CD4-positive, alpha-beta T cell treated with Interleukin-21 for 1 hour (primary cell): ENCODE measurements around the gene C19orf38.
"Not testable (repeated sequence)": the region's sequence is repeated elsewhere in the genome, so short reads cannot be mapped to it uniquely, and the experiment has no call there.

Experiments
- DNase-seq: peaks from one replicate; pipeline ENCODE4 v3.0.0-alpha.2; 2020

C19orf38 gene

GRCh38 chr19:10852941-10853340 is 4.7 kb downstream of the C19orf38 start:
- DNase-seq = no peak

- no peak for DNase-seq
Observed at GRCh38 chr19:10854350-10855089, 6.3 kb downstream of the C19orf38 start.

GRCh38 chr19:10855879-10856522 is 7.8 kb downstream of the C19orf38 start:
- peak; percentile 35 for DNase-seq

- not testable (repeated sequence) for DNase-seq
Observed at GRCh38 chr19:10856899-10857298, 8.7 kb downstream of the C19orf38 start.

GRCh38 chr19:10858204-10858828 is 10.1 kb downstream of the C19orf38 start:
- DNase-seq = peak; percentile 30

- DNase-seq = peak; percentile 43
Observed at GRCh38 chr19:10861103-10861651, 13.0 kb downstream of the C19orf38 start.

GRCh38 chr19:10862561-10863106 is 14.4 kb downstream of the C19orf38 start:
- no peak for DNase-seq

GRCh38 chr19:10863107-10863717 is 15.0 kb downstream of the C19orf38 start:
- no peak for DNase-seq

- DNase-seq = peak; percentile 81
Observed at GRCh38 chr19:10864538-10864899, 16.3 kb downstream of the C19orf38 start.

- no peak for DNase-seq
Observed at GRCh38 chr19:10866495-10866894, 18.3 kb downstream of the C19orf38 start.

- DNase-seq = no peak
Observed at GRCh38 chr19:10868872-10869547, 20.8 kb downstream of the C19orf38 start.

- DNase-seq = not testable (repeated sequence)
Observed at GRCh38 chr19:10869872-10870311, 21.7 kb downstream of the C19orf38 start.

- no peak for DNase-seq
Observed at GRCh38 chr19:10870501-10870954, 22.3 kb downstream of the C19orf38 start.

- DNase-seq = peak; percentile 98
Observed at GRCh38 chr19:10870955-10871603, 22.9 kb downstream of the C19orf38 start, which contains the start of gene CARM1. Gene CARM1, plus strand, starts transcription at chr19:10871553. Its CDS starts 150 bp downstream, at chr19:10871703.

- peak; percentile 10 for DNase-seq
Observed at GRCh38 chr19:10871711-10872545, 23.7 kb downstream of the C19orf38 start.

- DNase-seq = no peak
Observed at GRCh38 chr19:10872546-10873107, 24.4 kb downstream of the C19orf38 start.

- no peak for DNase-seq
Observed at GRCh38 chr19:10874024-10874423, 25.8 kb downstream of the C19orf38 start.

- DNase-seq = no peak
Observed at GRCh38 chr19:10876459-10877240, 28.4 kb downstream of the C19orf38 start.

- not testable (repeated sequence) for DNase-seq
Observed at GRCh38 chr19:10877608-10878007, 29.4 kb downstream of the C19orf38 start.
